ENCODE data around the gene DDIT4L. TPM values are rescaled to one million over a fixed set of nuclear protein-coding genes. Genes with fewer than 3 reads are reported as not detected.

Gene DDIT4L
- total and polyA plus RNA-seq, 7 donors = 0.60 to 6.1 (median 2.0) TPM; not detected in 1

DNA sequence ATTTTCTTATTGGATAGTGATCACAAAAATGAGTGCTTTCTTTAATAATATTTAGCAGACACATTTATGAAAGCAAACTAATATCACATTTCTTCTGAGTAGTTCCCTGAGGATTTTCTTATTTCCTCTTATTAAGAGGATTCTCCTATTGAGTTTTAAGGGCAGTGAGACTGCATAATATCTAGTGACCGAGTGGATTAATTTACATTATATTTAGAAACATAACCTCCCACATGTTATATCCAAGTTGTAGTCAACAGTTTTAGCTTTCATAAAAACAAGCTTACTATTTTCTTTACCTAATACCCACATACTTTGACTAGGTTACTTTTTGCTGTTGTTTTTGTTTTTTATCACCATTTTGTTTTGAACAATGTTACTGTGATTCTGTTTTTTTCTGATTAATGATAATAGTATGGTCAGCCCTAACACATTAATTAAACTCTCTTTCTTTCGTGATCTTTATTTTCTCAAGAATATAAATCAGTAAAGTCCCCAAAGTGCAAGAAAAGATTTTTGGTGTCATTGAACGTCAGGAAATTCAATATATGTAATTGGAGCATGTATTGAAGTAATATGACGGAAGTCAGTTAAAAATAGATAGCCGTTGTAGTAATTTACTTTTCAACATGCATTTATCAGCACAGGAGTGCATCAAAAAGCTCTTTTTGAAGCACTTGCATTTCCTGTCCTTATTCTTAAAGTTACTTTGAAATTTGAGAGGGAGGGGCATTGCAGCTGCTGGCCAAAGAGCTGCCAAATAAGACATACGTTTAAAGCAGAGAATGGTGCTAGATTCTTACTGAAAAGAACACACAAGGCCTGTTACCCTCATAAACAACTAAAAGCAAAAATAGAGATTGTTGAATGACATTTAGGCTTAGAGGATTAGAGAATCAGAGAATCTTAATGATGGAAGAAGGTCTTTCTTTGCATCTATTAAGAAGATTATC is 25.2 kb downstream of the DDIT4L start:
- no peak for TF ChIP-seq POLR2AphosphoS5 (IDR thresholded peaks at IDR 0.05)
- TF ChIP-seq POLR2A (IDR thresholded peaks at IDR 0.05) = no peak
- TF ChIP-seq EP300 (IDR thresholded peaks at IDR 0.05) = no peak
- TF ChIP-seq, protein P1, sequence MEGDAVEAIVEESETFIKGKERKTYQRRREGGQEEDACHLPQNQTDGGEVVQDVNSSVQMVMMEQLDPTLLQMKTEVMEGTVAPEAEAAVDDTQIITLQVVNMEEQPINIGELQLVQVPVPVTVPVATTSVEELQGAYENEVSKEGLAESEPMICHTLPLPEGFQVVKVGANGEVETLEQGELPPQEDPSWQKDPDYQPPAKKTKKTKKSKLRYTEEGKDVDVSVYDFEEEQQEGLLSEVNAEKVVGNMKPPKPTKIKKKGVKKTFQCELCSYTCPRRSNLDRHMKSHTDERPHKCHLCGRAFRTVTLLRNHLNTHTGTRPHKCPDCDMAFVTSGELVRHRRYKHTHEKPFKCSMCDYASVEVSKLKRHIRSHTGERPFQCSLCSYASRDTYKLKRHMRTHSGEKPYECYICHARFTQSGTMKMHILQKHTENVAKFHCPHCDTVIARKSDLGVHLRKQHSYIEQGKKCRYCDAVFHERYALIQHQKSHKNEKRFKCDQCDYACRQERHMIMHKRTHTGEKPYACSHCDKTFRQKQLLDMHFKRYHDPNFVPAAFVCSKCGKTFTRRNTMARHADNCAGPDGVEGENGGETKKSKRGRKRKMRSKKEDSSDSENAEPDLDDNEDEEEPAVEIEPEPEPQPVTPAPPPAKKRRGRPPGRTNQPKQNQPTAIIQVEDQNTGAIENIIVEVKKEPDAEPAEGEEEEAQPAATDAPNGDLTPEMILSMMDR (IDR thresholded peaks at IDR 0.05) = no peak
- peaks cover 0 to 5% (median 3%) of the 10 kb centered on the region in 4 donors for H3K9me3 ChIP-seq
- intact Hi-C loops (cut with DNase I) = no loop called here
- H3K36me3 ChIP-seq = no peaks in the 10 kb centered on the region
- no peak for DNase-seq
- H3K4me3 ChIP-seq = no peak overlapping the region
- no peak overlapping the region for H3K27ac ChIP-seq
- WGBS, 2 donors = 71 to 76% methylated on average over 6 of the region's 6 CpGs
- no peaks in the 10 kb centered on the region for H3K27me3 ChIP-seq
- no peaks in the 10 kb centered on the region for H3K4me1 ChIP-seq

DNA sequence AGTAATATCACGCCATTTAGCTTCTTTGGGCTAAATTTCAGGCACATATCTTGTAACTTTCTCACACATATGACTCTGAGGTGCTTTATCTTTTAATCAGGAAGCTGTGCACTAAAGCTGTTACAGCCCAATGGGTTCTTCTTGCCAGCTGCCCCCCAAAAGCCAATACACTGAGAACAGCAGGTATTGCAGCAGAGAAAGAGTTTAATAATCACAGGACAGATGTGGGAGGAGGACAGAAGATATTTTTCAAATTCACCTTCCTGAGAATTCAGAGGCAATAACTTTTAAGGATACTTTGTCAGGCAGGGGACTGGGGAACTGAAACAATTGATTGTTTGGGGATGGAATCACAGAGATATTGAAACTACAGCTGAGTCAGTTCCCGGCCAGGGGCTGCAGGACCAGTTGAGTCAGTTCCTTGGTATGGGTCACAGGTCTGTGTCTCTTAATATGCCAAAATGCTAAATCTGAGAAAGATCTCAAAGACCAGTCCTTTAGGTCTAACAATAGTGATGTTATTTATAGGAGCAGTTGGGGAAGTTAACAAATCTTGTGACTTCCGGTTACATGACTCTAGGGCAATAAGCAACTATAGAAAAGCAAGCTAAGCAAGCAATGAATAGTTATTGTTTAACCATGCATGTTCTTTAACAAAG is 28.1 kb downstream of the DDIT4L start:
- intact Hi-C loops (cut with DNase I) = no loop called here
- Histone ChIP-seq H3K4me3 (no peak overlapping the region), H3K36me3 (no peaks in the 10 kb centered on the region), H3K4me1 (no peaks in the 10 kb centered on the region), H3K27ac (no peak overlapping the region), H3K27me3 (no peaks in the 10 kb centered on the region), H3K9me3 (peaks cover 0 to 5% (median 3%) of the 10 kb centered on the region in 4 donors)
- DNase-seq = no peak
- TF ChIP-seq POLR2AphosphoS5 (IDR thresholded peaks at IDR 0.05) = no peak
- WGBS, 2 donors = 55 to 75% methylated on average over 3 of the region's 3 CpGs

DNA sequence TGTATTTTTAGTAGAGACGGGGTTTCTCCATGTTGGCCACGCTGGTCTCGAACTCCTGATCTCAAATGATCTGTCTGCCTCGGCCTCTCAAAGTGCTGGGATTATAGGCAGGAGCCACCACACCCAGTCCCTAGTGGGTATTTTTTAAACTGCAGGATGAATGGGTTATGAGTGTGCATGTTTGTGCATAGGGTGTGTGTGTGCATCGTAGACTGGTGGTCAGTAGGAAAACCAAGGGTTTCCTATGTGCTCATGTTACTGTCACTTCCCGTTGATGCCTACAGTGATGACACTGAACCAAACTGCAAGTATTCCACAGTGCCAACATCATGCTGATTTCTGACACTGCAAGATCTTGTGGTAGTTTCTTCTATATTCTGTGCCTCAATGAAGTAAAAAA is 41.1 kb downstream of the DDIT4L start:
- Histone ChIP-seq H3K27me3 (no peaks in the 10 kb centered on the region), H3K36me3 (no peaks in the 10 kb centered on the region), H3K9me3 (no peaks in the 10 kb centered on the region), H3K4me3 (no peak overlapping the region), H3K4me1 (peaks cover 0 to 27% (median 11%) of the 10 kb centered on the region in 4 donors), H3K27ac (no peak overlapping the region)
- no peak for DNase-seq
- WGBS, 2 donors = 90 to 92% methylated on average over 6 of the region's 6 CpGs
- intact Hi-C loops (cut with DNase I) = no loop called here
- TF ChIP-seq, protein P1 (IDR thresholded peaks at IDR 0.05) = no peak
- TF ChIP-seq POLR2A (IDR thresholded peaks at IDR 0.05) = no peak
- no peak for TF ChIP-seq EP300 (IDR thresholded peaks at IDR 0.05)
- no peak for TF ChIP-seq POLR2AphosphoS5 (IDR thresholded peaks at IDR 0.05)

DNA sequence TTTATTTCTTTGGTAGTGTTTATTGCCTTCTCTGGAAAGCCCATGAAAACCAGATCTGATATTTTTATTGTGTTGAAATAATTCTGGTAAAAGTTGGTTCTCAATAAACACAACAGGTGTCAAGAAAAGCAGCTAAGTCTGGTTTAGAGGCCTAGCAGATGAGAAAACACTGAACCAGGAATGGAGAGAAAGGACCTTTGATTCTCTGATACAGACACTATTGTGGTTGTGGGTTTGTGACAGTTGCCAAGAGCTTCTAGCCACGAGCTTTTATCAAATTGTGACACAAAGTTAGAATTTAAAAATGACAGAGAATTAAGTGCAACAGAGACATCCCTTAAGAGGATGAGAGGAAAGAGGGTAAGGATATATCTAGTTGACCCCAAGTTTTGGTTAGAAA is 42.6 kb downstream of the DDIT4L start:
- Histone ChIP-seq H3K9me3 (no peaks in the 10 kb centered on the region), H3K36me3 (no peaks in the 10 kb centered on the region), H3K27ac (no peak overlapping the region), H3K4me1 (peaks cover 0 to 27% (median 11%) of the 10 kb centered on the region in 4 donors), H3K4me3 (no peak overlapping the region), H3K27me3 (no peaks in the 10 kb centered on the region)
- TF ChIP-seq POLR2A (IDR thresholded peaks at IDR 0.05) = no peak
- TF ChIP-seq, protein P1 (IDR thresholded peaks at IDR 0.05) = no peak
- TF ChIP-seq EP300 (IDR thresholded peaks at IDR 0.05) = no peak
- TF ChIP-seq POLR2AphosphoS5 (IDR thresholded peaks at IDR 0.05) = no peak
- DNase-seq = no peak
- 9 to 44% methylated on average over 1 of the region's 1 CpG for WGBS, 2 donors
- intact Hi-C loops (cut with DNase I) = no loop called here

DNA sequence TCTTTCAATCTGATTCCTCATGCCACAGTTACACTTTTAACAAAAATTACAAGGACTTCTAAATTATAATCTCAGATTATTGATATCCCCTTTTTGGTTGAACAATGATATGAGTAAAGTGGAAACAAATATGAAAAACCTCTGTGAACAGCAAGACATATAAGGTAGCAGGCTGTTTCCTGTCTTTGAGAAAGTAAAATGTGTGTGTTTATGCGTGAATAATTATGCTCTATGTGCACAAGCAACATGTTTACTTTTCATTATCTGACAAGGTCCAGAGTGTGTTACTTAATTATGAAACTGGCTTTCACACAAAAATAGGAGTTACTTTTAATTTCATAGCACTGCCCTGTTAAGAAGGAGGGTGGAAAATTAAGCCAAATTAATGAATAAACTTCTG is 43.1 kb downstream of the DDIT4L start:
- Histone ChIP-seq H3K36me3 (no peaks in the 10 kb centered on the region), H3K4me3 (no peak overlapping the region), H3K27me3 (no peaks in the 10 kb centered on the region), H3K27ac (no peak overlapping the region), H3K9me3 (no peaks in the 10 kb centered on the region), H3K4me1 (peaks cover 0 to 27% (median 11%) of the 10 kb centered on the region in 4 donors)
- TF ChIP-seq EP300 (IDR thresholded peaks at IDR 0.05) (no peak), POLR2A (IDR thresholded peaks at IDR 0.05) (no peak), POLR2AphosphoS5 (IDR thresholded peaks at IDR 0.05) (no peak)
- TF ChIP-seq, protein P1 (IDR thresholded peaks at IDR 0.05) = no peak
- whole genome bisulfite sequencing, 2 donors = 55 to 58% methylated on average over 1 of the region's 1 CpG
- DNase-seq = no peak
- intact Hi-C loops (cut with DNase I) = no loop called here

Measured in sigmoid colon (tissue), 7 donors.